CD14-positive monocyte (primary cell): Measurements from ENCODE around the gene GABRB2. TPM values are rescaled to one million over a fixed set of nuclear protein-coding genes. Genes with fewer than 3 reads are reported as not detected.

Experiments
- DNase-seq, 3 donors: peaks; one replicate each; pipeline ENCODE4 v3.0.0-alpha.2; 2011 to 2022
- H2AFZ ChIP-seq: 2 replicates; pipeline ENCODE4 v1.6.0; 2012; ENCODE audit warnings: mild to moderate bottlenecking, low read depth, low read length, inconsistent platforms; ENCODE audit not compliant: insufficient read depth, poor library complexity, severe bottlenecking
- H3K27ac ChIP-seq, 2 donors: 1 replicate in 1 of 2; 2 replicates in 1 of 2; pipeline ENCODE4 v1.5.1; 2012 to 2013; ENCODE audit warnings: low read length in 2 of 2, control low read depth in 1 of 2, inconsistent platforms in 1 of 2, low read depth in 1 of 2, mild to moderate bottlenecking in 1 of 2
- H3K27me3 ChIP-seq, 2 donors: one replicate each; pipeline versions ENCODE4 v1.6.0 to v1.6.1; 2011 to 2013; ENCODE audit warnings: low read length in 2 of 2; ENCODE audit not compliant: control insufficient read depth in 2 of 2, insufficient read depth in 2 of 2
- H3K36me3 ChIP-seq, 2 donors: replicated peaks in 1 of 2; 1 replicate in 1 of 2; 2 replicates in 1 of 2; pipeline versions ENCODE4 v1.5.1 to v1.6.1; 2012 to 2013; ENCODE audit warnings: low read length in 2 of 2, control low read depth in 1 of 2, inconsistent platforms in 1 of 2, mild to moderate bottlenecking in 1 of 2; ENCODE audit not compliant: insufficient read depth in 2 of 2, control insufficient read depth in 1 of 2
- H3K4me1 ChIP-seq, 2 donors: 1 replicate in 1 of 2; 2 replicates in 1 of 2; pipeline versions ENCODE4 v1.5.1 to v1.6.1; 2012 to 2013; ENCODE audit warnings: low read length in 2 of 2, control low read depth in 1 of 2, inconsistent platforms in 1 of 2, mild to moderate bottlenecking in 1 of 2, moderate library complexity in 1 of 2; ENCODE audit not compliant: insufficient read depth in 2 of 2, control insufficient read depth in 1 of 2
- H3K4me2 ChIP-seq: replicated peaks from 2 replicates; pipeline ENCODE3; 2012; ENCODE audit warnings: low read length, moderate library complexity, mild to moderate bottlenecking; ENCODE audit not compliant: poor library complexity, severe bottlenecking; ENCODE audit errors: extremely low read depth
- H3K4me3 ChIP-seq, 3 experiments: fragments of 200-600 bp in 1 of 3; sonication (generic) in 1 of 3; replicated peaks in 1 of 3; 1 replicate in 2 of 3; 2 replicates in 1 of 3; pipeline ENCODE4 v1.5.1; 2011 to 2013; ENCODE audit warnings: low read length in 3 of 3, mild to moderate bottlenecking in 3 of 3, control low read depth in 2 of 3, low read depth in 2 of 3, inconsistent platforms in 1 of 3, moderate library complexity in 1 of 3
- H3K79me2 ChIP-seq: 2 replicates; pipeline ENCODE4 v1.6.0; 2012; ENCODE audit warnings: mild to moderate bottlenecking, control low read depth, inconsistent platforms, low read length, moderate library complexity; ENCODE audit not compliant: insufficient read depth
- H3K9ac ChIP-seq: 2 replicates; pipeline ENCODE4 v1.6.0; 2017; ENCODE audit warnings: low read length, mild to moderate bottlenecking; ENCODE audit not compliant: insufficient read depth, poor library complexity, severe bottlenecking
- H3K9me3 ChIP-seq, 2 donors: replicated peaks in 1 of 2; 1 replicate in 1 of 2; 2 replicates in 1 of 2; pipeline versions ENCODE4 v1.5.1 to v1.6.1; 2012 to 2013; ENCODE audit warnings: low read length in 2 of 2, control low read depth in 1 of 2; ENCODE audit not compliant: control insufficient read depth in 1 of 2, insufficient read depth in 1 of 2
- H4K20me1 ChIP-seq: 2 replicates; pipeline ENCODE4 v1.6.0; 2012; ENCODE audit warnings: mild to moderate bottlenecking, low read length, control low read depth, moderate library complexity; ENCODE audit not compliant: insufficient read depth
- H3K27ac Mint-ChIP-seq, 7 donors: one replicate each; pipeline ENCODE4 v1.8.0; 2020; ENCODE audit warnings: mild to moderate bottlenecking in 7 of 7, mixed read lengths in 7 of 7, moderate library complexity in 6 of 7, inconsistent platforms in 2 of 7
- H3K27me3 Mint-ChIP-seq, 3 donors: one replicate each; pipeline ENCODE4 v1.8.0; 2021 to 2022; ENCODE audit warnings: low read depth in 3 of 3, mild to moderate bottlenecking in 3 of 3, mixed read lengths in 3 of 3, moderate library complexity in 3 of 3, inconsistent platforms in 1 of 3
- H3K36me3 Mint-ChIP-seq, 2 donors: one replicate each; pipeline ENCODE4 v1.8.0; 2020; ENCODE audit warnings: mixed read lengths in 2 of 2, inconsistent platforms in 1 of 2, mild to moderate bottlenecking in 1 of 2
- H3K4me1 Mint-ChIP-seq: one replicate; pipeline ENCODE4 v1.8.0; 2020; ENCODE audit warnings: mild to moderate bottlenecking, mixed read lengths
- H3K4me3 Mint-ChIP-seq, 2 donors: one replicate each; pipeline ENCODE4 v1.8.0; 2020; ENCODE audit warnings: mild to moderate bottlenecking in 2 of 2, mixed read lengths in 2 of 2, moderate library complexity in 1 of 2
- H3K9me3 Mint-ChIP-seq, 7 donors: one replicate each; pipeline ENCODE4 v1.8.0; 2020 to 2022; ENCODE audit warnings: mixed read lengths in 7 of 7, mild to moderate bottlenecking in 6 of 7, moderate library complexity in 6 of 7, inconsistent platforms in 2 of 7
- CTCF ChIP-seq: fragments of 200-600 bp; IDR thresholded peaks from one replicate; pipeline ENCODE4 v1.8.0; 2022; ENCODE audit warnings: antibody characterized with exemption, mild to moderate bottlenecking
- WGBS: methylation state at CpG from one replicate; pipeline ENCODE4 v1.1.5; 2013; ENCODE audit warnings: missing lambda C conversion rate; ENCODE audit not compliant: insufficient coverage; 5-methylcytosine and 5-hydroxymethylcytosine counted together
- intact Hi-C, 2 donors: fragments of 100-400 bp; cut with micrococcal nuclease; formaldehyde crosslinking; loops; one replicate each; pipeline versions ENCODE4 v1.15.0 to v1.15.1; 2023
- polyA plus RNA-seq, 3 donors: library from polyadenylated mRNA; depleted of rRNA in 1 of 3; unstranded in 2 of 3; stranded (reverse) in 1 of 3; fragments of 300-500 nt in 2 of 3; fragments of >200 nt in 1 of 3; fragmentation: Illumina TruSeq in 2 of 3; gene quantifications; 1 replicate in 2 of 3; 2 replicates in 1 of 3; pipeline ENCODE4 v1.2.3, GENCODE V29; 2012 to 2021

GABRB2 gene
- polyA plus RNA-seq, 3 donors = not detected

GRCh38 chr5:161566081-161566480 lies 19.6 kb upstream of the GABRB2 start:
- intact Hi-C loops = no loop called here
- Histone ChIP-seq H3K9me3 (no peaks in the 10 kb centered on the region), H3K4me2 (no peak overlapping the region), H3K4me3 (no peak overlapping the region), H3K4me1 (no peaks in the 10 kb centered on the region), H2AFZ (no peak overlapping the region), H3K9ac (no peak overlapping the region), H3K27ac (no peak overlapping the region), H3K27me3 (no peaks in the 10 kb centered on the region), H3K36me3 (no peaks in the 10 kb centered on the region), H3K79me2 (no peaks in the 10 kb centered on the region), H4K20me1 (no peaks in the 10 kb centered on the region)
- H3K27me3 Mint-ChIP-seq = peaks cover 0 to 2% (median 0%) of the 10 kb centered on the region in 3 donors
- no peak for DNase-seq
- H3K27ac Mint-ChIP-seq = no peak overlapping the region
- TF ChIP-seq CTCF = no peak
- no peaks in the 10 kb centered on the region for H3K36me3 Mint-ChIP-seq
- WGBS = 84% methylated on average over 2 of the region's 2 CpGs
- H3K9me3 Mint-ChIP-seq = no peaks in the 10 kb centered on the region
- H3K4me3 Mint-ChIP-seq = no peak overlapping the region
- no peaks in the 10 kb centered on the region for H3K4me1 Mint-ChIP-seq

- H3K4me2 ChIP-seq = no peak overlapping the region
- Mint-ChIP-seq H3K9me3 (no peaks in the 10 kb centered on the region), H3K4me3 (no peak overlapping the region), H3K27me3 (peaks cover 0 to 2% (median 0%) of the 10 kb centered on the region in 3 donors), H3K4me1 (no peaks in the 10 kb centered on the region), H3K36me3 (no peaks in the 10 kb centered on the region), H3K27ac (no peak overlapping the region)
- H3K9me3 ChIP-seq = no peaks in the 10 kb centered on the region
- intact Hi-C loops = no loop called here
- TF ChIP-seq CTCF = no peak
- DNase-seq = no peak
- H3K9ac ChIP-seq = no peak overlapping the region
- no peak overlapping the region for H3K27ac ChIP-seq
- no peak overlapping the region for H3K4me3 ChIP-seq
- no peaks in the 10 kb centered on the region for H3K4me1 ChIP-seq
- no CpG with 5 or more reads among the region's 2 CpGs for WGBS
- no peaks in the 10 kb centered on the region for H4K20me1 ChIP-seq
- H2AFZ ChIP-seq = no peak overlapping the region
- no peaks in the 10 kb centered on the region for H3K27me3 ChIP-seq
- H3K36me3 ChIP-seq = no peaks in the 10 kb centered on the region
- H3K79me2 ChIP-seq = no peaks in the 10 kb centered on the region
These were observed 15.9 kb upstream of the GABRB2 start for GRCh38 chr5:161562446-161562845.
